ENCODE results near the gene LRFN2. TPM values are rescaled to one million over a fixed set of nuclear protein-coding genes. Genes with fewer than 3 reads are reported as not detected.

Gene LRFN2
- polyA plus RNA-seq, 1 of the 3 experiments (the other 2 are of a cell fraction), result 0.02 TPM

DNA sequence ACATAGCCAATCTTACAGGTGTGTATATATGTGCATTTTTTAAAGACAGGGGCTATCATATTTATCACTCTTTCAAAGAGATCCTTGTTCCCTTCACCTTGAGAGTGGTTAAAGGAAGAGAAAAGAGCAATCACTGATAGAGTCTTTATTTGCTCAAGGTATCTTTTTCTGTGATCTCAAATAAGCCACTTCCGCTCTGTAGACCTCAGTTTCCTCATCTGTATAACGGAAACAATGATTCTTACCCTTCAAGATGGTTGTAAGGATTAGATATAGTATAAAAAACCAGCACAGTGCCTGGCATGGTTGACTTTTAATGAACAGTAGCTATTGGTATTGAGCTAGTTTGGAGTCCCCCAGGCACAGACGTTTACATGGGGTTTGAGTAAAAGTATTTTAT lies 10.1 kb upstream of the LRFN2 start:
- ChIA-PET CTCF (no interaction called here), POLR2A (no interaction called here)
- H3K36me3 ChIP-seq (replicated peaks in 1 of 2; ENCODE audit: control insufficient read depth in 1 of 2, insufficient read depth in 2 of 2, low read length in 1 of 2), result no peaks in the 10 kb centered on the region
- H3K4me3 ChIP-seq (ENCODE audit: low read depth in 2 of 2, low read length in 1 of 2), result no peak overlapping the region
- no peaks in the 10 kb centered on the region for H3K4me1 ChIP-seq (ENCODE audit: control insufficient read depth in 1 of 2, insufficient read depth in 2 of 2, low read depth in 1 of 2, low read length in 1 of 2)
- H2AFZ ChIP-seq (ENCODE audit: low read depth), result no peak overlapping the region
- H3K27me3 ChIP-seq (ENCODE audit: insufficient read depth), result no peaks in the 10 kb centered on the region
- H4K20me1 ChIP-seq (ENCODE audit: insufficient read depth), result no peaks in the 10 kb centered on the region
- H3K79me2 ChIP-seq (ENCODE audit: insufficient read depth), result no peaks in the 10 kb centered on the region
- no peaks in the 10 kb centered on the region for H3K9me2 ChIP-seq
- H3K4me2 ChIP-seq, result no peak overlapping the region
- H3K27ac ChIP-seq (ENCODE audit: low read depth in 2 of 2, low read length in 1 of 2), result no peak overlapping the region
- no peaks in the 10 kb centered on the region for H3F3A ChIP-seq (replicated peaks; ENCODE audit: insufficient read depth)
- TF ChIP-seq MXI1 (IDR thresholded peaks at IDR 0.05; ENCODE audit: low read depth, low read length) (no peak), RCOR1 (IDR thresholded peaks at IDR 0.05; ENCODE audit: low read length) (no peak)
- H3K9ac ChIP-seq, result no peak overlapping the region
- DNase-seq, result no peak
- H3K9me3 ChIP-seq, result no peaks in the 10 kb centered on the region
- 20% methylated on average over 3 of the region's 3 CpGs for WGBS (ENCODE audit: low lambda C conversion rate)

DNA sequence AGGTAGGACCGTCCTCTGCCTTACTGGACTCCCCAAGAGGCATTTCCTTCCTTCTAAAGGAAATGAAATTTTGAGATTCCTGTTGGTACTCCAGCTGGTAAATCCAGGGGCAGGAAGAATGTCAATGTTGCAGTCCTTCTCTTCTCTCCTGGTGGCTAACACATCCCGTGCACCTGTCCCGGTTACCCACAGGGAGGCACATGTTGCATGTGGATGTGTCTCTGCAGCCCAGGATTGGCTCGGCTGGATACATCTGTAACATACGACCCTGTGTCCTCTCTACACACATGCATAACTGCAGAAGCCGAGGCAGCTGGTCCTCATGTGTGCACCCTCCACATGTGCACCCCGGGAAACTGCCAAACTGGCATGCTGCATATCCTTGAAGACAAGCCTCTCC lies 1.3 kb upstream of the LRFN2 start:
- H3K9me2 ChIP-seq, result no peaks in the 10 kb centered on the region
- peaks cover 20% of the 10 kb centered on the region; the same call in 1 of the 2 replicates for H3K27me3 ChIP-seq (ENCODE audit: insufficient read depth)
- ChIA-PET CTCF (interaction anchor here (0.6 to 5.4 kb wide), 65 partner anchors 9 to 613 kb away, joined by 3 to 65 read pairs (median 5); no protein-coding TSS in a partner anchor), POLR2A (no interaction called here)
- TF ChIP-seq, protein P1, sequence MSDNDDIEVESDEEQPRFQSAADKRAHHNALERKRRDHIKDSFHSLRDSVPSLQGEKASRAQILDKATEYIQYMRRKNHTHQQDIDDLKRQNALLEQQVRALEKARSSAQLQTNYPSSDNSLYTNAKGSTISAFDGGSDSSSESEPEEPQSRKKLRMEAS (IDR thresholded peaks at IDR 0.05; ENCODE audit: low read depth), result no peak
- TF ChIP-seq SIN3A (IDR thresholded peaks at IDR 0.05; ENCODE audit: borderline replicate concordance, low read depth, low read length) (no peak), SMC3 (IDR thresholded peaks at IDR 0.05; ENCODE audit: low read depth, low read length) (peak; percentile 7; the same call in 1 of the 2 replicates), ELF1 (IDR thresholded peaks at IDR 0.05) (no peak), GABPA (IDR thresholded peaks at IDR 0.05; ENCODE audit: low read depth) (no peak), GATA2 (CRISPR knock-in tag; IDR thresholded peaks at IDR 0.05) (no peak), RAD21 (IDR thresholded peaks at IDR 0.05; ENCODE audit: low read length) (peak; percentile 42; the same call in 1 of the 2 replicates), RXRA (IDR thresholded peaks at IDR 0.05; ENCODE audit: borderline replicate concordance, low read depth) (no peak), FOXM1 (IDR thresholded peaks at IDR 0.05; ENCODE audit: low read depth) (no peak), CHD2 (IDR thresholded peaks at IDR 0.05; ENCODE audit: low read length, partially characterized antibody) (no peak)
- TF ChIP-seq, protein P2, sequence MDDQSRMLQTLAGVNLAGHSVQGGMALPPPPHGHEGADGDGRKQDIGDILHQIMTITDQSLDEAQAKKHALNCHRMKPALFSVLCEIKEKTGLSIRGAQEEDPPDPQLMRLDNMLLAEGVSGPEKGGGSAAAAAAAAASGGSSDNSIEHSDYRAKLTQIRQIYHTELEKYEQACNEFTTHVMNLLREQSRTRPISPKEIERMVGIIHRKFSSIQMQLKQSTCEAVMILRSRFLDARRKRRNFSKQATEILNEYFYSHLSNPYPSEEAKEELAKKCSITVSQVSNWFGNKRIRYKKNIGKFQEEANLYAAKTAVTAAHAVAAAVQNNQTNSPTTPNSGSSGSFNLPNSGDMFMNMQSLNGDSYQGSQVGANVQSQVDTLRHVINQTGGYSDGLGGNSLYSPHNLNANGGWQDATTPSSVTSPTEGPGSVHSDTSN (IDR thresholded peaks at IDR 0.05), result no peak
- TF ChIP-seq, protein P3, sequence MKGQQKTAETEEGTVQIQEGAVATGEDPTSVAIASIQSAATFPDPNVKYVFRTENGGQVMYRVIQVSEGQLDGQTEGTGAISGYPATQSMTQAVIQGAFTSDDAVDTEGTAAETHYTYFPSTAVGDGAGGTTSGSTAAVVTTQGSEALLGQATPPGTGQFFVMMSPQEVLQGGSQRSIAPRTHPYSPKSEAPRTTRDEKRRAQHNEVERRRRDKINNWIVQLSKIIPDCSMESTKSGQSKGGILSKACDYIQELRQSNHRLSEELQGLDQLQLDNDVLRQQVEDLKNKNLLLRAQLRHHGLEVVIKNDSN (IDR thresholded peaks at IDR 0.05; ENCODE audit: borderline replicate concordance, low read depth), result no peak
- TF ChIP-seq, protein P4, sequence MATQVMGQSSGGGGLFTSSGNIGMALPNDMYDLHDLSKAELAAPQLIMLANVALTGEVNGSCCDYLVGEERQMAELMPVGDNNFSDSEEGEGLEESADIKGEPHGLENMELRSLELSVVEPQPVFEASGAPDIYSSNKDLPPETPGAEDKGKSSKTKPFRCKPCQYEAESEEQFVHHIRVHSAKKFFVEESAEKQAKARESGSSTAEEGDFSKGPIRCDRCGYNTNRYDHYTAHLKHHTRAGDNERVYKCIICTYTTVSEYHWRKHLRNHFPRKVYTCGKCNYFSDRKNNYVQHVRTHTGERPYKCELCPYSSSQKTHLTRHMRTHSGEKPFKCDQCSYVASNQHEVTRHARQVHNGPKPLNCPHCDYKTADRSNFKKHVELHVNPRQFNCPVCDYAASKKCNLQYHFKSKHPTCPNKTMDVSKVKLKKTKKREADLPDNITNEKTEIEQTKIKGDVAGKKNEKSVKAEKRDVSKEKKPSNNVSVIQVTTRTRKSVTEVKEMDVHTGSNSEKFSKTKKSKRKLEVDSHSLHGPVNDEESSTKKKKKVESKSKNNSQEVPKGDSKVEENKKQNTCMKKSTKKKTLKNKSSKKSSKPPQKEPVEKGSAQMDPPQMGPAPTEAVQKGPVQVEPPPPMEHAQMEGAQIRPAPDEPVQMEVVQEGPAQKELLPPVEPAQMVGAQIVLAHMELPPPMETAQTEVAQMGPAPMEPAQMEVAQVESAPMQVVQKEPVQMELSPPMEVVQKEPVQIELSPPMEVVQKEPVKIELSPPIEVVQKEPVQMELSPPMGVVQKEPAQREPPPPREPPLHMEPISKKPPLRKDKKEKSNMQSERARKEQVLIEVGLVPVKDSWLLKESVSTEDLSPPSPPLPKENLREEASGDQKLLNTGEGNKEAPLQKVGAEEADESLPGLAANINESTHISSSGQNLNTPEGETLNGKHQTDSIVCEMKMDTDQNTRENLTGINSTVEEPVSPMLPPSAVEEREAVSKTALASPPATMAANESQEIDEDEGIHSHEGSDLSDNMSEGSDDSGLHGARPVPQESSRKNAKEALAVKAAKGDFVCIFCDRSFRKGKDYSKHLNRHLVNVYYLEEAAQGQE (IDR thresholded peaks at IDR 0.05; ENCODE audit: low read depth, low read length), result no peak
- TF ChIP-seq, protein P5, sequence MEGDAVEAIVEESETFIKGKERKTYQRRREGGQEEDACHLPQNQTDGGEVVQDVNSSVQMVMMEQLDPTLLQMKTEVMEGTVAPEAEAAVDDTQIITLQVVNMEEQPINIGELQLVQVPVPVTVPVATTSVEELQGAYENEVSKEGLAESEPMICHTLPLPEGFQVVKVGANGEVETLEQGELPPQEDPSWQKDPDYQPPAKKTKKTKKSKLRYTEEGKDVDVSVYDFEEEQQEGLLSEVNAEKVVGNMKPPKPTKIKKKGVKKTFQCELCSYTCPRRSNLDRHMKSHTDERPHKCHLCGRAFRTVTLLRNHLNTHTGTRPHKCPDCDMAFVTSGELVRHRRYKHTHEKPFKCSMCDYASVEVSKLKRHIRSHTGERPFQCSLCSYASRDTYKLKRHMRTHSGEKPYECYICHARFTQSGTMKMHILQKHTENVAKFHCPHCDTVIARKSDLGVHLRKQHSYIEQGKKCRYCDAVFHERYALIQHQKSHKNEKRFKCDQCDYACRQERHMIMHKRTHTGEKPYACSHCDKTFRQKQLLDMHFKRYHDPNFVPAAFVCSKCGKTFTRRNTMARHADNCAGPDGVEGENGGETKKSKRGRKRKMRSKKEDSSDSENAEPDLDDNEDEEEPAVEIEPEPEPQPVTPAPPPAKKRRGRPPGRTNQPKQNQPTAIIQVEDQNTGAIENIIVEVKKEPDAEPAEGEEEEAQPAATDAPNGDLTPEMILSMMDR (IDR thresholded peaks at IDR 0.05), result no peak
- no peak overlapping the region for H3K9ac ChIP-seq
- DNase-seq, result no peak
- H3K36me3 ChIP-seq (replicated peaks in 1 of 2; ENCODE audit: control insufficient read depth in 1 of 2, insufficient read depth in 2 of 2, low read length in 1 of 2), result no peaks in the 10 kb centered on the region
- no peaks in the 10 kb centered on the region for H3K79me2 ChIP-seq (ENCODE audit: insufficient read depth)
- H3K9me3 ChIP-seq, result no peaks in the 10 kb centered on the region
- no peak overlapping the region for H3K4me2 ChIP-seq
- H2AFZ ChIP-seq (ENCODE audit: low read depth), result no peak overlapping the region
- H3K27ac ChIP-seq (ENCODE audit: low read depth in 2 of 2, low read length in 1 of 2), result peak overlapping the region in 1 of 2 experiments; percentile 82; a peak in 1 of 4 replicates
- no peak overlapping the region for H3K4me3 ChIP-seq (ENCODE audit: low read depth in 2 of 2, low read length in 1 of 2)
- 80% methylated on average over 7 of the region's 7 CpGs for WGBS (ENCODE audit: low lambda C conversion rate)
- no peaks in the 10 kb centered on the region for H3F3A ChIP-seq (replicated peaks; ENCODE audit: insufficient read depth)
- peaks cover 0 to 32% of the 10 kb centered on the region in 2 experiments; a peak in 1 of 4 replicates for H3K4me1 ChIP-seq (ENCODE audit: control insufficient read depth in 1 of 2, insufficient read depth in 2 of 2, low read depth in 1 of 2, low read length in 1 of 2)
- no peaks in the 10 kb centered on the region for H4K20me1 ChIP-seq (ENCODE audit: insufficient read depth)
